Breast epithelium (tissue), 3 donors: ENCODE data around the gene DRP2.

Experiments used
- POLR2A ChIP-seq: fragments of 450-650 bp; IDR thresholded peaks from one replicate; pipeline ENCODE4 v1.6.1; 2016; ENCODE audit warnings: antibody characterized with exemption, mild to moderate bottlenecking, moderate library complexity
- TF ChIP-seq, protein P1 (sequence below), 3 donors: fragments of 450-650 bp; IDR thresholded peaks; one replicate each; pipeline ENCODE4 v1.5.1; 2016 to 2017; ENCODE audit warnings: antibody characterized with exemption in 3 of 3, mild to moderate bottlenecking in 3 of 3, moderate library complexity in 3 of 3

- no peak for TF ChIP-seq POLR2A
- TF ChIP-seq, protein P1, sequence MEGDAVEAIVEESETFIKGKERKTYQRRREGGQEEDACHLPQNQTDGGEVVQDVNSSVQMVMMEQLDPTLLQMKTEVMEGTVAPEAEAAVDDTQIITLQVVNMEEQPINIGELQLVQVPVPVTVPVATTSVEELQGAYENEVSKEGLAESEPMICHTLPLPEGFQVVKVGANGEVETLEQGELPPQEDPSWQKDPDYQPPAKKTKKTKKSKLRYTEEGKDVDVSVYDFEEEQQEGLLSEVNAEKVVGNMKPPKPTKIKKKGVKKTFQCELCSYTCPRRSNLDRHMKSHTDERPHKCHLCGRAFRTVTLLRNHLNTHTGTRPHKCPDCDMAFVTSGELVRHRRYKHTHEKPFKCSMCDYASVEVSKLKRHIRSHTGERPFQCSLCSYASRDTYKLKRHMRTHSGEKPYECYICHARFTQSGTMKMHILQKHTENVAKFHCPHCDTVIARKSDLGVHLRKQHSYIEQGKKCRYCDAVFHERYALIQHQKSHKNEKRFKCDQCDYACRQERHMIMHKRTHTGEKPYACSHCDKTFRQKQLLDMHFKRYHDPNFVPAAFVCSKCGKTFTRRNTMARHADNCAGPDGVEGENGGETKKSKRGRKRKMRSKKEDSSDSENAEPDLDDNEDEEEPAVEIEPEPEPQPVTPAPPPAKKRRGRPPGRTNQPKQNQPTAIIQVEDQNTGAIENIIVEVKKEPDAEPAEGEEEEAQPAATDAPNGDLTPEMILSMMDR (IDR thresholded peaks at IDR 0.05): no peak
These were observed 9.0 kb upstream of the DRP2 start for GRCh38 chrX:101210630-101211029.
